SU-DHL-6 (cell line): Measurements from ENCODE around the gene MAK.

ENCODE experiments used
- H2AFZ ChIP-seq: fragments of 200-600 bp; sonication (generic); 2 replicates; pipeline ENCODE4 v1.6.1; 2014; ENCODE audit warnings: low read depth, mild to moderate bottlenecking, moderate library complexity, mixed read lengths, antibody characterized with exemption, low read length; ENCODE audit not compliant: severe bottlenecking
- H3F3A ChIP-seq: fragments of 200-600 bp; shearing (Covaris generic); 2 replicates; pipeline ENCODE4 v1.6.0; 2016; ENCODE audit warnings: antibody characterized with exemption, mild to moderate bottlenecking; ENCODE audit not compliant: insufficient read depth
- H3K27ac ChIP-seq: fragments of 200-600 bp; sonication (generic); 2 replicates; pipeline ENCODE4 v1.5.1; 2016; ENCODE audit warnings: low read depth, mild to moderate bottlenecking, low read length, moderate library complexity, mixed read lengths
- H3K27me3 ChIP-seq: fragments of 200-600 bp; sonication (generic), shearing (Covaris generic); 2 replicates; pipeline ENCODE4 v1.6.0; 2014; ENCODE audit warnings: mild to moderate bottlenecking, low read length
- H3K36me3 ChIP-seq: fragments of 200-600 bp; sonication (generic); 2 replicates; pipeline ENCODE4 v1.6.1; 2014; ENCODE audit warnings: mild to moderate bottlenecking, low read length, mixed read lengths
- H3K4me2 ChIP-seq: fragments of 300-600, 200-600 bp; shearing (Covaris generic), sonication (generic); 2 replicates; pipeline ENCODE4 v1.6.0; 2014; ENCODE audit warnings: low read length, low read depth, mild to moderate bottlenecking; ENCODE audit not compliant: poor library complexity, severe bottlenecking
- H3K4me3 ChIP-seq: fragments of 200-600 bp; sonication (generic); 2 replicates; pipeline ENCODE4 v1.5.1; 2014; ENCODE audit warnings: antibody characterized with exemption, low read length, mild to moderate bottlenecking, mixed read lengths; ENCODE audit not compliant: insufficient read depth, poor library complexity, severe bottlenecking
- H3K79me2 ChIP-seq: fragments of 200-600 bp; sonication (generic); 2 replicates; pipeline ENCODE4 v1.6.1; 2014; ENCODE audit warnings: mild to moderate bottlenecking, low read length, moderate library complexity; ENCODE audit not compliant: insufficient read depth
- H3K9ac ChIP-seq: fragments of 200-600 bp; sonication (generic); 2 replicates; pipeline ENCODE4 v1.7.0; 2014; ENCODE audit warnings: mild to moderate bottlenecking, low read length
- H3K9me2 ChIP-seq: fragments of 200-600 bp; sonication (generic); replicated peaks from 2 replicates; pipeline ENCODE4 v1.6.1; 2014; ENCODE audit warnings: low read length; ENCODE audit not compliant: insufficient read depth
- H3K9me3 ChIP-seq: fragments of 200-600 bp; sonication (generic); 2 replicates; pipeline ENCODE4 v1.6.1; 2014; ENCODE audit warnings: low read length, mixed read lengths; ENCODE audit not compliant: insufficient read depth
- H4K20me1 ChIP-seq: fragments of 200-600 bp; sonication (generic); 2 replicates; pipeline ENCODE4 v1.6.1; 2014; ENCODE audit warnings: low read depth, mild to moderate bottlenecking, antibody characterized with exemption, low read length, moderate library complexity, mixed read lengths
- EZH2phosphoT487 ChIP-seq: fragments of 200-600 bp; sonication (generic), shearing (Covaris generic); conservative IDR thresholded peaks from 2 replicates; pipeline ENCODE4 v1.6.1; 2018; ENCODE audit warnings: mild to moderate bottlenecking, antibody characterized with exemption, low read length, moderate library complexity, mixed read lengths
- TF ChIP-seq, protein P1 (sequence below): fragments of 200-600 bp; sonication (generic); IDR thresholded peaks from one replicate; pipeline ENCODE4 v1.5.1; 2017; ENCODE audit warnings: antibody characterized with exemption, mild to moderate bottlenecking, low read length, moderate library complexity; ENCODE audit not compliant: insufficient read depth, poor library complexity, severe bottlenecking

Gene MAK

DNA sequence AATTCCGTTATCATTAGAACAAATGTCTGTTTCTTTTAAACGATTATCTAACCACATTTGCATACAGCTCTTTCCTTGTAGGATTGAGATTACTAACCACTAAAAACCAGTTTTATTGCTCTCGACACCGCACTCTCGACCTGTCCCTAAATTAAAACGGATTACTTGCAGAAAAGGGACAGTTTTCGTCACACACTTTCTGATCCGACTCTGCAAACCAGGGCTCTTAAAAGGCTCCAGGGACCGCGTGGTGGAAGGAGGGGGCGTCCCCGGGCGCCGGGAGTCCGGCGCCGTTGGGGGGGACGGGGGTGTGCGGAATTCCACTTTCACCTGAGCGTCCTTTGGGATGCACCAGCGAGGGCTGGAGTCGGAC is 731 bp downstream of the MAK start:
- Histone ChIP-seq H2AFZ (peak overlapping the region; percentile 70), H3K4me2 (peak overlapping the region; percentile 77), H3K27me3 (no peaks in the 10 kb centered on the region), H3K36me3 (no peaks in the 10 kb centered on the region), H3K79me2 (no peaks in the 10 kb centered on the region), H4K20me1 (no peaks in the 10 kb centered on the region), H3F3A (peaks cover 13% of the 10 kb centered on the region), H3K4me3 (peak overlapping the region; percentile 45), H3K9me3 (no peaks in the 10 kb centered on the region; the same call in 1 of the 2 replicates), H3K27ac (no peak overlapping the region), H3K9me2 (no peaks in the 10 kb centered on the region), H3K9ac (peak overlapping the region; percentile 46)
- TF ChIP-seq, protein P1, sequence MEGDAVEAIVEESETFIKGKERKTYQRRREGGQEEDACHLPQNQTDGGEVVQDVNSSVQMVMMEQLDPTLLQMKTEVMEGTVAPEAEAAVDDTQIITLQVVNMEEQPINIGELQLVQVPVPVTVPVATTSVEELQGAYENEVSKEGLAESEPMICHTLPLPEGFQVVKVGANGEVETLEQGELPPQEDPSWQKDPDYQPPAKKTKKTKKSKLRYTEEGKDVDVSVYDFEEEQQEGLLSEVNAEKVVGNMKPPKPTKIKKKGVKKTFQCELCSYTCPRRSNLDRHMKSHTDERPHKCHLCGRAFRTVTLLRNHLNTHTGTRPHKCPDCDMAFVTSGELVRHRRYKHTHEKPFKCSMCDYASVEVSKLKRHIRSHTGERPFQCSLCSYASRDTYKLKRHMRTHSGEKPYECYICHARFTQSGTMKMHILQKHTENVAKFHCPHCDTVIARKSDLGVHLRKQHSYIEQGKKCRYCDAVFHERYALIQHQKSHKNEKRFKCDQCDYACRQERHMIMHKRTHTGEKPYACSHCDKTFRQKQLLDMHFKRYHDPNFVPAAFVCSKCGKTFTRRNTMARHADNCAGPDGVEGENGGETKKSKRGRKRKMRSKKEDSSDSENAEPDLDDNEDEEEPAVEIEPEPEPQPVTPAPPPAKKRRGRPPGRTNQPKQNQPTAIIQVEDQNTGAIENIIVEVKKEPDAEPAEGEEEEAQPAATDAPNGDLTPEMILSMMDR: no peak
- peak; percentile 11; the same call in 1 of the 2 replicates for TF ChIP-seq EZH2phosphoT487

DNA sequence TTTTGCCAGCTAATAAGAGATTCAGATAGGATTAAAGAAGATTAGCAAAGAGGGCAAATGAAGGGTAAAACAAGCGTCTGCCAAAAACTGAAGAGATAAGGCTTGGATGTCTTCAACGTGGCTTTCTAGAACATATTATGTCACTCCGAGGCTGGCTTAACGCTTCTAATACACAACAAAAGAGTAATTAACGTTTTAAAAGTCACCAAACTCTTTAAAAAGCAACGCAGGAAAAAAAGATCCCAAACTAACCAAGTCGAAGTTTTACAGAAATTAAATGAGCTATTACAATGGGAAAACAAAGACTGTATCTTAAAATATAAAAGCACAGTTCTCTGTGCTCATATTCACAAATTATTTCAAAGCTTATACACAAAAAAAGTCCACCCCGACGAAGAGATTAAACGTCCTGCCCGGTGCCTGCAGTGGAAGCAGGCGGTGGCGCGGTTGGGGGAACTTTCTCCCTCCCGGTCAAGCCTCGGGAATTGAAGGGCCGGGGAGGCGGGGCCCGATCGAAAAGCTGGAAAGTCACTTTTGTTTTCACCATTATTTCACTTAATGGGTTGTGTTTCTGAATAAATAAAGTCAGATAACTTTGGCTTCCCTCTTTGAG is 1.2 kb downstream of the MAK start:
- Histone ChIP-seq H3K4me2 (peak overlapping the region; percentile 77), H3K27me3 (no peaks in the 10 kb centered on the region), H2AFZ (peak overlapping the region; percentile 70), H3K79me2 (no peaks in the 10 kb centered on the region), H3K9me2 (no peaks in the 10 kb centered on the region), H3F3A (peaks cover 13% of the 10 kb centered on the region), H3K9me3 (no peaks in the 10 kb centered on the region; the same call in 1 of the 2 replicates), H3K4me3 (no peak overlapping the region), H3K9ac (peak overlapping the region; percentile 46; the same call in 1 of the 2 replicates), H3K27ac (no peak overlapping the region), H4K20me1 (no peaks in the 10 kb centered on the region), H3K36me3 (no peaks in the 10 kb centered on the region)
- TF ChIP-seq, protein P1: no peak
- TF ChIP-seq EZH2phosphoT487: 0 out of 2 replicates have a peak, but pooled peaks have one; percentile 17

DNA sequence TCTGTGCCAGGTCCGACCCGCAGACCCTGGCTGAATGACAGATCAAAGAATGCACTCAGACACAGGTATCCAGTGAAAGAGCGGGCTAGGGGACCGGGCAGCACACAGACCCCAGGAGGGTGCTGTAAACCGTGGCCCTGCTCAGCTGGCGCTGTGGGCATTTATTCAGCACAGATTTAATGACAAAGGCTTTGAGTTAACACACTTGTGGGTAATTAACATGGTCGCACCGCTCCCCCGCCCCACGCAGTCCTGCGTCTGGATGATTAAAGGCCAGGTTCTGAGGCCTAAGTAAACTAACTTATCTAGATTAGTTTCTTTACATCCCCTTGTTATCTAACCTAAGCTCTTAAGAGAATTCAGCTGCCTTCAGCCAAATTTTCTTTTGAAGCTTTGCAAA is 3.5 kb downstream of the MAK start:
- Histone ChIP-seq H3K36me3 (no peaks in the 10 kb centered on the region), H3F3A (peaks cover 13% of the 10 kb centered on the region), H4K20me1 (no peaks in the 10 kb centered on the region), H3K27me3 (no peaks in the 10 kb centered on the region), H3K4me2 (no peak overlapping the region), H3K4me3 (no peak overlapping the region), H3K9me3 (no peaks in the 10 kb centered on the region; the same call in 1 of the 2 replicates), H2AFZ (no peak overlapping the region), H3K27ac (no peak overlapping the region), H3K9me2 (no peaks in the 10 kb centered on the region), H3K9ac (no peak overlapping the region), H3K79me2 (no peaks in the 10 kb centered on the region)
- TF ChIP-seq, protein P1: no peak
- TF ChIP-seq EZH2phosphoT487: no peak
